ENCODE results near the gene LENEP.

LENEP gene

GRCh38 chr1:155038602-155039307 is 45.4 kb downstream of the LENEP start:
- TF ChIP-seq TAF1 (IDR thresholded peaks at IDR 0.05; ENCODE audit: low read depth, low read length) (no peak), SPI1 (IDR thresholded peaks at IDR 0.05; ENCODE audit: low read depth, low read length) (no peak), PAX5 (IDR thresholded peaks at IDR 0.05; ENCODE audit: insufficient read depth, low read length, severe bottlenecking) (no peak), POLR2AphosphoS5 (IDR thresholded peaks at IDR 0.05; ENCODE audit: low read depth, low read length) (no peak), POLR2A (IDR thresholded peaks at IDR 0.05; ENCODE audit: low read depth, low read length) (no peak), POU2F2 (IDR thresholded peaks at IDR 0.05; ENCODE audit: low read depth, low read length) (no peak)
- FAIRE-seq = no peak
- no peak for DNase-seq (ENCODE audit: insufficient read length, low spot score)

DNA sequence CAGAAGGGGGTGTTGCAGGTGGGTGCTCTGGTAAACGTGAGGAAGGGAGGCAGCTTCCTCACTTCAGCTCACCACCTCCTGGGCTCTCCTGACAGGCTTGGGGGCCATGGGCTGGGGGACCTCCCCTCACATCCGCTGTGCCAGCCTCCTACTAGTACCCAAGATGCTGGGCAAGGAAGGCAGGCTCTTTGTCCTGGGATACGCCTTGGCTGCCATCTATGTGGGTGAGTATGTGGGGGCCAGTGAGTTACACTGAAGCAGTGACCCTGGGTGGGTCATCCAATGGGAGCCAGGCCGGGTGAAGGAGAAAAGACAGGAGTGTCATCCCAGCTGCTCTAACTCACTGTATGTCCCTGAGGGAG is 45.9 kb downstream of the LENEP start:
- FAIRE-seq (no peak), DNase-seq (ENCODE audit: insufficient read length, low spot score) (no peak)
- TF ChIP-seq POU2F2 (IDR thresholded peaks at IDR 0.05; ENCODE audit: low read depth, low read length) (no peak), PAX5 (IDR thresholded peaks at IDR 0.05; ENCODE audit: insufficient read depth, low read length, severe bottlenecking) (no peak), POLR2A (IDR thresholded peaks at IDR 0.05; ENCODE audit: low read depth, low read length) (no peak), POLR2AphosphoS5 (IDR thresholded peaks at IDR 0.05; ENCODE audit: low read depth, low read length) (no peak), TAF1 (IDR thresholded peaks at IDR 0.05; ENCODE audit: low read depth, low read length) (no peak), SPI1 (IDR thresholded peaks at IDR 0.05; ENCODE audit: low read depth, low read length) (no peak)

DNA sequence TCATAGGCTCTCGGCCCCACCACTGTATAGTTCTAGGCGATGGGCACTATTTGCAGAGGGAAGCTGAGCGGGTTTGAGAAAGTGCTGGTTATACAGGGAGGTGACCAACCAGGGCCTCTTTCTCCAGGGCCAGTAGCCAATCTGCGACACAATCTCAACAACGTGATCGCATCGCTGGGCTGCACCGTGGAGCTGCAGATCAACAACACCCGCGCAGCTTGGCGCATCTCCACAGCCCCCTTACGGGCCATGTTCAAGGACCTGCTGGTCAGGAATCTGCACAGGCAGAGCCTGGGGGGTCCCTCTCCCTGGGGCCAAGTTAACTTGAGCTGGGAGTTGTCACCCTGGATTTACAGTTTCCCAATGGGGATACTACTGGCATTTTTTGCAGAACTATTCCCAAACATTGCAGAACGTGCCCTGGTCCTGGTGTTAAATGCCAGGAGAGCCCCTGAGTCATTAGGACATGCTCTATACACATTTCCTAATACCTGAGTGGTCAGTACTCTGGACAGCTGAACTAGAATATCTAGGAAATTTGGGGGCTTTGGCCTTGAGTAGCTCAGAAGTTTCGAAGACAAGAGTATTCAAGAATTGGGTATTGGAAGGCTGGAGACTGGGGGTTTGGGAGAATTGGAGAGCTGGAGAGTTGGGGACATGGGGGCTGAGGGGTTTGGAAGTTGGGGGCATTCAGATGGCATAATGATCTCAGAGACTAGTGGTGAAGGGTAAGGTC is 47.1 kb downstream of the LENEP start:
- DNase-seq (ENCODE audit: insufficient read length, low spot score) = no peak
- FAIRE-seq = no peak
- TF ChIP-seq SPI1 (IDR thresholded peaks at IDR 0.05; ENCODE audit: low read depth, low read length) (no peak), PAX5 (IDR thresholded peaks at IDR 0.05; ENCODE audit: insufficient read depth, low read length, severe bottlenecking) (no peak), POU2F2 (IDR thresholded peaks at IDR 0.05; ENCODE audit: low read depth, low read length) (no peak)

GRCh38 chr1:155042789-155043188 is 49.4 kb downstream of the LENEP start:
- DNase-seq (ENCODE audit: insufficient read length, low spot score) = no peak
- TF ChIP-seq TAF1 (IDR thresholded peaks at IDR 0.05; ENCODE audit: low read depth, low read length) = no peak
- no peak for TF ChIP-seq POU2F2 (IDR thresholded peaks at IDR 0.05; ENCODE audit: low read depth, low read length)
- TF ChIP-seq POLR2A (IDR thresholded peaks at IDR 0.05; ENCODE audit: low read depth, low read length) = no peak
- TF ChIP-seq PAX5 (IDR thresholded peaks at IDR 0.05; ENCODE audit: insufficient read depth, low read length, severe bottlenecking) = no peak
- TF ChIP-seq POLR2AphosphoS5 (IDR thresholded peaks at IDR 0.05; ENCODE audit: low read depth, low read length) = no peak
- no peak for TF ChIP-seq SPI1 (IDR thresholded peaks at IDR 0.05; ENCODE audit: low read depth, low read length)
- no peak for FAIRE-seq

DNA sequence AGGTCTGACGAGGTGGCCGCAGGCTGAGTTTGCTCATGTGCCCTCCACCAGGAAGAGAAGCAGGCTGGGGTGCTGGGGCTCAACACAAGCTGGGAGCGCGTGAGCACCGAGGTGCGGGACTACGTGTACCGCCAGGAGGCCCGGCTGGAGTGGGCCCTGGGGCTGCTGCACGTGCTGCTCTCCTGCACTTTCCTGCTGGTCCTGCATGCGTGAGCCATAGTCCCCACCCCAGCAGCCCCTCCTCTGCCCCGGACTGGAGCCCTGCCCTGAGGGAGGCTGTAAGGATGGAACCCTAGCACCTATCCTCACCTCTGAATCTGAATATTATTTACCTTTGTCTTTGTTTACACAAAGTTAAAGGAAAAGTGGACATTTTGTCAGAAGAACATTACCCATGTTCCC is 49.9 kb downstream of the LENEP start:
- FAIRE-seq (no peak), DNase-seq (ENCODE audit: insufficient read length, low spot score) (no peak)
- TF ChIP-seq POU2F2 (IDR thresholded peaks at IDR 0.05; ENCODE audit: low read depth, low read length) (no peak), PAX5 (IDR thresholded peaks at IDR 0.05; ENCODE audit: insufficient read depth, low read length, severe bottlenecking) (no peak), POLR2A (IDR thresholded peaks at IDR 0.05; ENCODE audit: low read depth, low read length) (no peak), SPI1 (IDR thresholded peaks at IDR 0.05; ENCODE audit: low read depth, low read length) (no peak), TAF1 (IDR thresholded peaks at IDR 0.05; ENCODE audit: low read depth, low read length) (no peak), POLR2AphosphoS5 (IDR thresholded peaks at IDR 0.05; ENCODE audit: low read depth, low read length) (no peak)

- FAIRE-seq (no peak), DNase-seq (ENCODE audit: insufficient read length, low spot score) (no peak)
- no peak for TF ChIP-seq PAX5 (IDR thresholded peaks at IDR 0.05; ENCODE audit: insufficient read depth, low read length, severe bottlenecking)
- no peak for TF ChIP-seq POU2F2 (IDR thresholded peaks at IDR 0.05; ENCODE audit: low read depth, low read length)
- no peak for TF ChIP-seq TAF1 (IDR thresholded peaks at IDR 0.05; ENCODE audit: low read depth, low read length)
These were observed 50.4 kb downstream of the LENEP start for GRCh38 chr1:155043793-155044192.

Data from GM12891 (cell line).